ENCODE data around the gene WASF2.
A peak's percentile ranks its signal among the peaks of the same experiment; 100 is the strongest.
"Not testable (repeated sequence)": the region's sequence is repeated elsewhere in the genome, so short reads cannot be mapped to it uniquely, and the experiment has no call there.

WASF2 gene

DNA sequence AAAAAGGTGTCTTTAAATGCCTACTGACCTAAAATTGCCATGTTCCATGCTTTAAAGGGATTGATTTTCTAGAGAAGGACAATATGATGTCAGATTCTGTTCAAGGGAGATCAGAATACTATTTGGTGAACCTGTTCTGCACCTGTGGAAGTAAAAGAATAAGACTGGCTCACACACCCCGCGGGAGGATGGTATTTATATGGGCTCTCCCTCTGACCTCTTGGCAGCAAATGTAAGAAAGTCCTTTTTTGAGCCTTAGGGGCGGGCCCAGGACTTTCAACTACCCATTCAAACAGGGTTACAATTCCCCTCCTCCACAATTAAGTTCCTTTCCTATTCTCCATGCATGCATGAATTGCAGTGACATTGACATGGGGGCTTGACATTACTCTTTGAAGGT lies 42.1 kb downstream of the WASF2 start:
- DNase-seq, result no peak

DNA sequence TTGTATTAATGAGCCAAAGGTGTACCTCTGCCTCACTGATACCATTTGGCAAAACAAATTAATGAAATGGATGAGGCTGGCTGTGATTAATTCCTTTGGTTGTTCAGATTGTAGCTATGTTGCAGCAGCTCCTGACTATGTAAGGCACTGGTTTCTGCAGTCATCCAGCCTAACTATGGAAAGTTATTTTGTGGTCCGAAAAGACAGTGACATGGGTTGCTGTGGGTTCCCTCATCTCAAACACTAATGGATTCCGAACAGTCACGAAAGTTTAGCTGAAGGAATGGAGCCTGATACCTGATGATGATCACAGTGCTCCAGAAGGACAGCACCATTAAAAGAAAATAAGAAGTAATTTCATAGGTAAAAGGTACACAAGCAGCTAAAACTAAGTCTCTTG lies 42.6 kb downstream of the WASF2 start:
- no peak for DNase-seq

DNA sequence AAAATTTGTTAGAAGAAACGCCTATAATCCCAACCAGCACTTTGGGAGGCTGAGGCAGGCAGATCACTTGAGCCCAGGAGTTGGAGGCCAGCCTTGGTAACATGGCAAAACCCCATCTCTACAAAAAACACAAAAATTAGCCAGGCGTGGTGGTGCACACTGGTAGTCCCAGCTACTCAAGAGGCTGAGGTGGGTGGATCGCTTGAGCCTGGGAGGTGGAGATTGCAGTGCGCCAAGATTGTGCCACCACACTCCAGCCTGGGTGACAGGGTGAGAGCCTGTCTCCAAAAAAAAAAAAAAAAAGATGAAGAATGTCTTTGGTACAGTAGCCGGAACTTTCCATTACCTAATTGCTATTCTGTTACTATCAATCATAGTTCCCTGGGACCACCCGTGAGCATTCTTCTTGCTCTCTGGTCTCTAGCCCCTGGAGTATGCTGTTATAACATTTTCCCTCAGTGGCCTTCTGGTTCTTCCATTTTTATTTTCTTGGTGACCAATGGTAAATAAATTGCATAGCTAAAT lies 43.4 kb downstream of the WASF2 start:
- no peak for DNase-seq

DNA sequence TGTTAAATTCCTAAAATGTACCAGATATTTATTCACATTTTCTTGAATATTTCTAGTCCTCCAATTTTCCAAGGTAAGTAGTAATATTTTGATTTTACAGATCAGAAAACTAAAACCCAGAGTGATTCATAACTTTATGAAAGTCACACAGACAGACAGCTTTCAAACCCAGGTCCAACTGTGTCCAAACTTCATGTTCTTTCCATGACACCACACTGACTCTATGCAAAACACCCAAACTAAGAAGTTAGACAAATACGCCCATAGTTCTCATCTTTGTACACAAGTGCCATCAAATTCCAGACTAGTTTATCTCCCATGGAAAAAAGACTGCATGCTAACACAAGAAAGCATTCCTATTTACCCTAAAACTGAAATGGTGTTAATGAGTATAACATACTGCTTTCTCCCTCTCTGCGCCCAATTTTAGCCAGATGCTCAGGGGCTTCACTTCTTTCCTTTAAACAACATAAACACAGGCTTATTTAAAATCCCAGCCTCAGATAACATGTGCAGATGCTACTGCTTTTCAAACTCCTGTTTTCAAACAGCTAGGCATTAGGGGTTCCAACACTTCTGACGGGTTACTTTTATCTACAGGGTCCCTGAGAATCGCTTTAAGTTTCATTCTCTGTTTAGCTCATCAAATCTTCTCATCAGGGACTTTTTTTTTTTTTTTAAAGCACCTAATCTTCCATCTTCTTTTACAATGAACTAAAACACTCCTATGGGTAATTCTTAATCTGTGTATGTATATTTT lies 44.6 kb downstream of the WASF2 start:
- DNase-seq, result no peak

DNA sequence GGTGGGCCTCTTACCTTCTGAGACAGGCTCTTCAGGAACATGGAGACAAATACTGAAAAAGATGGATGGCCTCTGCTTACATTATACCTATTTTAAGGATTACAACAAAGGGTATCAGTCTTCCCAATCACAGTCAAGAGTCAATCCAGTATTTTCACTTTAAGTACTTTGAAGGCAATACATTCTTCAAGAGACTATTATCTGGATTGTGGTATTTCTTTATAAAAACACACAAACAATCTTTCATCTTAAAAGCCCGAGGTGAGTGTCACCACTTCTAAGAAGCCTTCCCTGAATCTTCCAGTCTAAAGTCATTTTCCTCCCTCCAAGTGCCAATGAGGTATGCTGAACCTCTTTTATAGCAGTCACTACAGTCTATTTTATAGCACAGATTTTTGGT lies 45.3 kb downstream of the WASF2 start:
- DNase-seq, result no peak

DNA sequence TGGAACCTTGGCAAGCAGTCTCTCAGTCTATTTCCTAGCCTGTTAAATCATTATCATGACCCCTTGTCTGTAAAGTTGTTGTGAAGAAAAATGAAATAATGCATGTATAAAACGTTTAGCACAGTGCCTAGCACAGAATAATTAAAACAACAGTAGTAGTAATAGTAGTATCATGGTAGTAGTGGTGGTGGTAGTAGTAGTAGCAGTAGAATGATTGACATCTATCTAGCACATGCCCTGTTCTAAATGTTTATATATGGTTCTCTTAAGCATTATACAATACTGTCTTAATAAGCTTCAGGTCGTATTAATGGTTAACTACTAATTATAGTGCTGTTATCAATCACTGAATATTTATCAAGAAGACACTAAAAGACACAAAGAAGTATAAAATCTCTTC lies 50.8 kb downstream of the WASF2 start:
- no peak for DNase-seq

DNA sequence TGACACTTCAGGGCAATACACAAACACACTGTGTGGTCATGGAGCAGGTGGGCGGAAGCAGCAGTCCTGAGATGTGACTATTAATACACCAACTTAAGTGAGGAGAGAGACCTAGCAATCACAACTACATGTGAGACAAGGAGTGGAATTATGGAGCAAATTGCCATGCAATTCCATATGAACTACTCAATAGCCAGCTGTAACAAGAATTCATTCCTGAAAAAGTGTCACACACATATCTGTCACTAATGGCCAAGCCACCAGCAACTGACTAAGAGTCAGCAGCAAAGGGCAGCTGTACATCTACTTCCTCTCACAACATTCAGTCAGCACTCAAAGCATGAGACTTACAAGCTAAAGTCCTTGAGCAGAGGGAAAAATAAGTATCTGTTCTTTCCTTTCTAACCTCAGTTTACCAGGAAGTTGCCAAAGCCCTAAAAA lies 51.3 kb downstream of the WASF2 start:
- no peak for DNase-seq

DNA sequence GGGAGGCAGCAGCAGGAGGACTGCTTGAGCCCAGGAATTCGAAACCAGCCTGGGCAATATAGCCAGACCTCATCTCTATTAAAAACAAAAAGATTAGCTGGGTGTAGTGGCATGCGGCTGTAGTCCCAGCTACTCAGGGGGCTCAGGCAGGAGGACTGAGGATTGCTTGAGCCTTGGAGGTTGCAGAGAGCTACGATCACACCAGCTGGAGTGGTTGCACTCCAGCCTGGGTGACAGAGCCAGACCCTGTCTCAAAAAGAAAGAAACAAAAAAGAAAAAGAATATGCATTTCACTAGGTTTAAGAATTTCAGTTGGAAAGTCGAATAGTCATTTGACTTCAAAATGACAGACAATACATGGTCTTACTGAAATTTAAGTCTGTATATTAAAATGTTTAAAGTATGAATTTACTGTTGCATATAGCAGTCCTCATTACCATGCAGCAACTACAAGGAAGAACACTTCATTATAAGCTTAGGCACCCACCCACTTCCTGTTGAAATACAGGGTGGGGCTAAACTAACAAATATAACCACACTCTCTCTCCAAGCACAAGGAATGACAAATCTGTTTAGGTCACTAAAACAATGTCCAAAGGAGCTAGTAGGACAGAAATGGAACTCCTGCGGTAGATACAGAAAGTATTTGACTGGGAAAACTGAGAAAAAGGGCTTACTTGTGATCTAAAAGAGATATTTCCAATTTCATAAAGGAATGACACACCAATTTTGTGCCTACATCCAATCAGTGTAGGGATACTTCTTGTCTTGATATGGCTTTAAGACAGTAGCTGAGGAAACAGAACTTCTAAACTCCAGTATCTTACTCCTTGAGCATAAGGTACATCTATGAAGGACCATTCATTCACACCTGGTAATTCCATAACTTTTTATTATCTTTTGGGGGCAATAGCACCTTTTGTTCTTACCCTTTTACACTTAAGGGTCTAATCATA lies 53.5 kb downstream of the WASF2 start:
- no peak for DNase-seq

DNA sequence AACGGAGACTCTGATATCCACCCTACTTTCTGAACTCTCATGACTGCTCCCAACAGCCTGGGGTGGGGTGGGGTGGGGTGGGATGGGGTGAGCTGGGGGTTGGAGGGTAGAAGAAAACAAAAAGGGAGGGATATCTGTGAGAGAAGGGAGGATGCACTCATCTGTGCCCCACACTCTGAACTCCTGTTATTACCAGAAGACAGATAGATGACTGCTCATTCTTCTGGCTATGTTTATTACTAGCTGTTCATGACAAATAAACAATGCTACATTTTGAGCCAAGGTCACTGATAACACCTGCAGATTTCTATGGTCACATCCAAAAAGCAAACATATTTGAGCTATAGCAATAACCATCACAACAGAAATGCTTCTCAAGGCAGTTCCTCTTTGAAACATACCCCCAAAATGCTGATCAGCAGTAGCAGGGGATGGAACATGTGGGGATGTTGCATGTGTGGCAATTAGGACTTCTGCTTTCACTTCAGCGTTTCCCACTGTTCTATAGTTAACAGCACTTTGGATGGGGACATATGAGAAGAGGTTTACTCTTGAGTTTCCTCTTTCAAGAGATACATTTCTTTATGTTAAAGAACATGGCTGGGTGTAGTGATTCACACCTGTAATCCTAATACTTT lies 54.3 kb downstream of the WASF2 start:
- peak; percentile 93 to 95 for DNase-seq

DNA sequence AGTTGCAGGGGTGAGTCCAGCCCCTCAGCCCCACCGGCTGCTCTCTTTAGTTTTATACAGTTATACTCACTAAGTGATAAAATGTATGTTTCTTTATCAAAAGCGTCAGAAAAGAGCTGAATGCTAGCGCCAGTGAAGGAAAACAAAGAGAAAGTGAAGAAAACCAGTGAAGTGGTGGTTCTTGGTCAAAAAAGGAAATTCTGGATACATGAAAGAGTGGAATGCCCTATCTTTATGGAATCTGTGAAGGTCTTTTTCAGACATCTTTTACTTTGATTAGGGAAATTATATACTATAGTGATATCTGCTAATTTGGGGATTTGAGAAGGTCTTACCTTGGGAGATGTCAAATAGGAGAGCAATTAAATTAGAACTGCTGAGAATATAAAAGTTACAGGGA lies 56.3 kb downstream of the WASF2 start:
- no peak for DNase-seq

DNA sequence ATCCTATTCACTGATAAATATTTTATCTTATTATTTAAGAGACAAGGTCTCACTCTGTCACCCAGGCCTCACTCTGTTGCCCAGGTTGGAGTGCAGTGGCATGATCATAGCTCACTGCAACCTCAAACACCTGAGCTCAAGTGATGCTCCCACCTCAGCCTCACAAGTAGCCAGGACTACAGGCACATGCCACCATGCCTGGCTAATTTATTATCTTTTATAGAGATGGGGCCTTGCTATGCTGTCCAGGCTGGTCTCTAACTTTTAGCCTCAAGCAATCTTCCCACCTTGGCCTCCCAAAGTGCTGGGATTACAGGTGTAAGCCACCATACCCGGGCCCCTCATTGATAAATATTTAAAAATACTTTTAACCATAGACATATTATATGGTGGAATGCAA lies 57.2 kb downstream of the WASF2 start:
- DNase-seq, result not testable (repeated sequence)

DNA sequence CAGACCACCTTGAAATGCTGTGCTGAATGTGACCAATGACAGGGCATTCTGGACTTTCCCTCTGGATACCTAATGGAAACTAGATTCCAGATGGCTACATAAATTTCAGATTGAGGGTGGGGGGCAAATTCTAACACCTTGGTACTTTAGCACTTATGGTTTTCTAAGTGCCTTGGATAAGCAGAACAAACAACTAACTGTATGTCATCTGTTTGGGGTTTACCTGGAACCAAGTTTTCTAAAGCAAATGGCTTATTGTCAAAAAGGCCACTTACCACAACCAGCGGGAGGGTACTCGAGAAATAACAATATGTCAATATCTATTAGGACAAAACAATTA lies 58.4 kb downstream of the WASF2 start:
- DNase-seq, result no peak

DNA sequence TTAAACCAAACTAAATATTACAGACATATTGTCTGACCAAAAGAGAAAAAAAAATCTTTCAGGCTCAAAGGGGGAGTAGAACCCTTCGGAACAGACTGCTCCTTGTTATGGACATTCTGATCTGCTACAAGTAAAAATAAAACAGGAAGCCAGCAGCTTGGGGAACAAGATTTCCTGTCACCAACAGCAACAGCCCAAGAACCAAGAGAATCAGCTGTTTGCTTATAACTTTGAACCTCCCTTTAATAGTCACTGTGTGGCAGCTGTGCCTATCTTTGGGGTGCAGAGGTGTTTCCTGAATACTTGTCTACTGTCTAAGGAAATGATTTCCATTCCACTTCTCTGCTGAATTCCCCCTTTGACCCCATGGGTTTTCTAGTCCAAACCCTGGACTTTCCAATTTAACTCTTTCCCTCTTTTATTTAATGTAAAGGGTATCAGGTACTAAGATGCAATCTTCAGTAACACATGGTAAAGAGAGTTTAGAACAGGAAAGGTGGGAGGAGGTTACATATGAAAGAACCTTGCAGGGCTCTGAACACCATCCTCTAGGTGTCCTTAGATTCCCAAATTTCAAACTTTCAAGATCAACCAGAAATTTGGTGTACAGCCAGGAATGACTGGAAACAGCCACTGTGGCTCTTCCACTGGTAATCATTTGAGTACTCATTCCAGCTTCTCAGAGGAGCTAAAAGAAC lies 58.9 kb downstream of the WASF2 start:
- DNase-seq, result peak; percentile 36 to 54

DNA sequence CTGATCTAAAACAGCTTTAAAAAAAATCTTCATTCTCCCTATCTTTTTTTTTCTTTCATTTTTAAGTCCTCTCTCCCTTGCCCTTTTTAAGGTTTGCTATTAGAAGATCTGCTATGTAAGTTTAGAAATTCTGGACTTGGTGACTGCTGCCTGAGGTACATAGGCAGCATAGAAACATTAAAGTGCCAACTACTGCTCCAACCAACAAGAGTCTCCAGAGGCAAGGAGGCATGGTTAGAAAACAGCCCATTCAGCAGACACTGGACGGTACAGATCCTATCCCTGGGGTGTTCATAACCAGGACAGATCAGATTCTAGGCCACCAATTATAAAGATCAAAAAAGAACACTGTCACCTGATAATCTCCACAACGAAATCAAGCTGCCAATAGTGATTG lies 60.9 kb downstream of the WASF2 start:
- DNase-seq, result no peak

DNA sequence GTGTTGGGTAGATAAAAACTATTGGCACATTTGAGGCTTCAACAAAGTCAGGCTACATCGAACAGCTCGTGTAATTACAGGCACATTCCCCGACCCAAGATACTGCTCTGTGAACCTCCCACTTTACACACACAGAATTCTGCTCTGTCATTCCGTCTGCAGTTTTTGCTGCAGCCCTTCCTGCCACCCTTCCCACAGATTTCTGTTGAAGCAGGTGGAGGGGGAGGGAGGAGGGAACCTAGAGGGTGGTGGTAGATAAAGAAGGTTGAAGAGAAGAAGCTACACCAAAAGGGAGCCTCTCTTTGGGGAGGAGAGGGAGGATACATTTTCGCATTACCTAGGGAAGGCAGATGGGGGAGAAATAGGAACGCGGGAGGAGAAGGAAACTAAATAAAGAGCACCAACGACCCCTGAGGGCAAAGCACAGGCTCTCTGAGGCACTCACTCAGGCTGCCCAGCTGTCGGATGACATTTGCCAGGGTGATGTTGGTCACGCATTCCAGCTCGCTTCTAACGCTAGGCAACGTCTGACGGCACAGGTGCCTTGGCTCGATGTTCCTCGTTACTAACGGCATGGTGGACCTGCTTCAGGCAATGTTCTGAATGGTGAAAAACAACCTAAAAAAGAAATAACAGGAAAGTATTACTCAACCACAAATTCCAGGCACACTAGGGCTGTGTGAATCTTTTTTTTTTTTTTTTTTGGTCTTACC lies 61.5 kb downstream of the WASF2 start:
- DNase-seq, result no peak

DNA sequence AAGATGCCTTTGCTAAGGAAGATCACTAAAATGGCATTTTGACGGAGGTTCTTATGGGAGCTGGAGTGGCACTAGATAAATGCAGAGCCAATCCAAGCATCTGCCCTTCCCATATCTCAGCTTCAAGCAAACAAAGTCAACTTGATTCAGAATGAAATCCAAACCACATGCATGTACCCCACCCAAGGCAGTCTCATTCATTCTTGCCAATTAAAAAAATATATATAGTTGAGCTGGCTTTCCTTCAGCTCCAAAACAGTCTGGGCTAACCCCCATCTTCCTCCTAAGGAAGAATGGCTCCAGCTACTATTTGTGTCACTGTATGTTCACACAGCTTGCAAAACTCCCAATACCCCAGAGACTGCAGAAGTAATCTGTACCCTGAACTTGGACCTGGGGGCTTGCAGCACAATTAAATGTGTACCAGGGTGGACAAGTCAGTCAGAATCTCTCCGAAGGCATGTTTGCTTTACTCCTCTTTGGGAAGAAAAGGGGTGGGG lies 62.1 kb downstream of the WASF2 start:
- no peak for DNase-seq

DNA sequence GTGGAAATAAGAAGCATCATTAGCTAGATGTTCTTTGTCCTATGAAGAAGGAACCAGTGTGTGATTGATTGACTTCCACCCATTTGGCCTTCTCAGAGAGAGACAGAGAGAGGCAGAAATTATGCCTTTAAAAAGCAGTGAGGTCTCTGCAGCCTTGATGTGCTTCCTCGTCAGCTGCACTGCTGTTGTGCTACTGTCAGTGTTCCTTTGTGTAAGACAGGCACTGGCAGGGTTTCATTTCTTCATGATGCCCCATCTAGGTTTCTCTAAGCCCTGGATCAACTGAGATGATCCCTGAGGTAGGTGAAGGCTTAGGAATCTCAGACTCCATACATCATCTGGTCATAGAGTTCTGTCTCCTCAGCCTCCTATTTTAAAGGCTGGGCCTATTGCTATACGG lies 62.6 kb downstream of the WASF2 start:
- no peak for DNase-seq

DNA sequence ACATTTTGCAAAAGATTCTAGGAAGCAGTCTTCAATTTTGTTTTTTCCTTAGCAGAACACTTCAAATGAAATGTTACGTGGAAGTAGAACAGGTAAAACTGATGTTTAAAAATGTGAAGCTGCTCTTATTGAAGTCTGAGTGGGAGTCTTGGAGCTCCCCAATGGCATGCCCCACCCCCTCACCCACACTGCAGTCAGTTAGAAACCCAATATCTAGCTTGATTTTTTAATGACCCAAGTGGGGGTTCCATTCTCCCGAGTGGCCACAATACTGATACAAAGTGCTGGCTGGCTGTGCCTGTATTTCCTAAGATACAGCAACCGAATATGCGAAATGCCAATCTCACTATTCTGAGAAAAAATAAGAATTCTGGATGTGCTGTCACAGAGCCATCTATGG lies 66.3 kb downstream of the WASF2 start:
- no peak for DNase-seq

DNA sequence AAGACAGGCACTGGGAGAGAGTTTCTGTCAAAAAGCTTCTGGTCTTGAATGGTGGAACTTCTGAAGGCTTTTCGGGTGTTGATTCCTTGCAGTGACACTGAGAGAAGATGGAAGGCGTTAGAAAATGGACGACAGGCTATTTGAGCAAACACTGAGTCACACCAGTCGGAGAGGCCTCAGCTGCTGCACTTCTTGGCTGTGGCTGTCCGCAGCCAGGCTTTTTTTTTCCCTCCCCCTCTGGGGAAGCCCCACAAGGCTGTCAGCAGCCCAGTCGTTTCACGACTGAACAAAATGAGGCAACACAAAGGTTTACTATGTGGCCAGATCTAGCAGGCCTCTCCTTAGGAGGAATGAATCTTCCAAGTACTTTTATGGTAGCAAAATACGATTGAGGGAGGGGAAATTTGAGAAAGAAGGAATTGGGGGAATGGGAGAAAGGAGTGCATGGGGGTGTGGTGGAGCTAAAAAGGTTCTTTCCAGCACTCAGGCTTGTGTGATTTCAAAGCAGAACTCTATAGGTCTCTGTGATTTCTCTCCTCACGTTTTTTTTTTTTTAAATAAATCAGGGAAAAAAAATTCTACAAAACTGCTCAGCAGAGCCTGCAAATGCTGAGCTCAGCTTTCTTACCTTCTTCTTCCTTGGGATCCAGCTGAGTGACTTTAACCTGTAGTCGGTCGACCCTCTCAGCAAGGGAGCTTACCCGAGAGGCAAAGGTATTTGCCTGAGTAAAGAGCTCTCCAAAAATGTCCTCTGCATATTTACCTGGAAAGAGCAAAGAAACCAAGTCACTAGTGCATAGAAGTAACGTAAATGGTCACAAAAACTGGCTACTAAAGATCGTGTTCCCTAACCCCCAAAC lies 71.4 kb downstream of the WASF2 start:
- DNase-seq, result no peak

DNA sequence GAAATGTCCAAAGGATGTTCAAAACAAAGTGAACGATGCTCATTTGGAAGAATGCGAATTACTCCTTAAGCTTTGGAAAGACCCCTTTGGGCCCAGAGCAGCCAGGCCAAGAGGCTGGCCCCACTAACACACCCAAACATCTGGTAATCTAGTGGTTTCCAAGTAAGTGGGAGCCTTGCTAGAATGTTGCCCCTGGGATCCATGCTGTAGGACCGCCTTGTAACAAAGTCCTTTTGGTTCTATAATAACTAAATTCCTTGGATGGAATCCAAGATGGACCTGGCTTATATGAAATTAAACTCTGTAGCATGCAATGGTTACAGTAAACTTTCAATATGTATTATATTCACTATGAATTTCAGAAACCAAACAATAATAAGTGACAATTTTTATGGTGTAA lies 72.3 kb downstream of the WASF2 start:
- DNase-seq, result no peak
